GM18907 (cell line): Measurements from ENCODE around the gene TNFRSF1A.

ENCODE experiments used
- ATAC-seq: cut with Tn5 transposase; IDR thresholded peaks from one replicate; pipeline ENCODE4 v1.9.1; 2021; ENCODE audit warnings: mild to moderate bottlenecking, moderate library complexity; ENCODE audit not compliant: unreplicated experiment

The TNFRSF1A gene

DNA sequence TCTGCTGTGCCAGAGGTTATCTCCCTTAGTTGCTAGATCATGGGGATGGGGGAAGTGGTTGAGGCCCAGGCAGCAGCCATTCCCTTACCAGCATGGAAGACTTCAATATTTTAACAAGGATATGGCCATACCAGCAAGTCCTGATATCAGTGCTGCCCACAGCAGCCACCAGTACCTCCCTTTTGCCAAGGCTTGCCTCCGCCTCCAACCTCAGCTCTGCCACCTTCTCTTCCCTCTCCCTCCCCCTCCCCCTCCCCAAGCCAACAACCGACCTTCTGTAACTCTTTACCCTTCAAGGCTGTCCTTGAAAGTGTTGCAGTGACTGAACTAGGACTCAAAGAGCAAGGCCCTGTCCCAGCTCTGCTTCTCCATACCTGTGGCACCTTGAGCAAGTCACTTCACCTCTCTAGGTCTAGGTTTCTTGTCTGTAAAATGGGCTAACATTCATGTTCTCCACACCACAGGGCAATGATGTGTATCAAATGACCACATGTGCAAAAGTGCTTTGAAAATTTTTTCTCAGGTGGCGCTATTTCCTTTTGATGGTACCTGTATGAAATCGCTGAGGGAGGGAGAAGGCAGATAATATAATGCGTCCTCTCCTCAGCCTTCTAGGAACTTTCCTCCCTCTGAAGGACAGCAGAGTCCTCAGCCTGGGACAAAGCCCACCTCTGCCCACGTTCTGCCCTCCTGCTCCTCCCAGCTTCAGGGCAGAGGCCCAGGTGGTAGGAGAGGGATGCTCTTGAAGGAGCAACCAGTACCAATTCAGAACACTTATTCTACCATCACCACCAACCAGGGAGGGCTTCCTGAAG lies 16.7 kb downstream of the TNFRSF1A start:
- ATAC-seq, result no peak

- no peak for ATAC-seq
Observed at GRCh38 chr12:6323995-6324711, 17.7 kb downstream of the TNFRSF1A start.

- ATAC-seq, result peak; percentile 61
Observed at GRCh38 chr12:6323340-6323994, 18.4 kb downstream of the TNFRSF1A start.

DNA sequence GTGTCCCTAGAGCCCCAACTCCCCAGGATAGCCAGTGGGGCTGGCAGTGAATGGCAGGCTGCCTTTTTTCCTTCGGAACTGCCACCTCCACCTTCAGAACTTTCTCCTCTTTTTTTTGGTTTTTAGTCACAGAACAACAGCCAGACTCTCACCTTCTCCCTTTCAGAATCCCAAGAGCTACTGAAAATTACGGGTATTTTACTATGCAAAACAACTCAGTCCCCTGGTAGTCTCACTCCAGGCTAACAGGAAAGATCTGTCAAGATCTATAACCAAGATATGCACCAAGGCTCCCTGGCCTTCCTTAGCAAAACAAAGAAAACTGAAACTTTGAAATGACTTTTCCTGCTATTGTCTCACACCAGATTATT lies 18.9 kb downstream of the TNFRSF1A start:
- peak; percentile 27 for ATAC-seq

DNA sequence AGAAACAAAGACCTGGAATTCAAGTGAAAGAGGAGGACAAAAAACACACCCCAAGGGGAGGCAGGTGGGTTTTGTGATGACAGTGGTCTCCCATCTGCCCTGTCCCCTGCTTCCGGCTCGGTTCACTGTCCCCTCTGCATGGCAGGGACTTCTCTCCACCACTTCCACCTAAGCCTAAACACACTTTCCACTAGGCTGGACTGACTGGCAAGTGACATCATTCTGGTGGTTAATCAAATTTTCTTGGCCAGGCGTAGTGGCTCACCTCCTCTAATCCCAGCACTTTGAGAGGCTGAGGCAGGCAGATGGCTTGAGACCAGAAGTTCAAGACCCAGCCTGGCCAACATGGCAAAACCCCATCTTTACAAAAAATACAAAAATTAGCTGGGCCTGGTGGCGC lies 19.5 kb downstream of the TNFRSF1A start:
- no peak for ATAC-seq

- ATAC-seq, result no peak
Observed at GRCh38 chr12:6321905-6322304, 20.0 kb downstream of the TNFRSF1A start.

DNA sequence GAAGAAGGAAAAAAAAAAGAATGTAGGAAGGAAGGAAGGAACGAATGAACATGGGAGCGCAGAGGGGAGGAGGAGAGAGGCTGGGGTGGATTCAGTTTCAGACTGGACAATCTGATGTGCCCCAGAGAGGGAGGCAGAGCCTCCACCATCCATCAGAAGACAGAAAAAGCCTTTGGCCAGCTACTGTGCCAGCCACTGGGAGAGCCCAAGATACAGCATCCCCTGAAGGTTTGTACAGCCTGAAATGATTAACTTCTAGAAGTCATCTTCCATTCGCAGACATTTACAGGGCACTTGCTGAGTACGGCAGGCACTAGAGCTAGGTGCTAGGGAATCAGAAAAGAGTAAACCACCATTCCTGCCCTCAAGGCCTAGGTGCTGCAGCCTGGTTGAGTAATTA lies 22.4 kb downstream of the TNFRSF1A start:
- ATAC-seq, result no peak

DNA sequence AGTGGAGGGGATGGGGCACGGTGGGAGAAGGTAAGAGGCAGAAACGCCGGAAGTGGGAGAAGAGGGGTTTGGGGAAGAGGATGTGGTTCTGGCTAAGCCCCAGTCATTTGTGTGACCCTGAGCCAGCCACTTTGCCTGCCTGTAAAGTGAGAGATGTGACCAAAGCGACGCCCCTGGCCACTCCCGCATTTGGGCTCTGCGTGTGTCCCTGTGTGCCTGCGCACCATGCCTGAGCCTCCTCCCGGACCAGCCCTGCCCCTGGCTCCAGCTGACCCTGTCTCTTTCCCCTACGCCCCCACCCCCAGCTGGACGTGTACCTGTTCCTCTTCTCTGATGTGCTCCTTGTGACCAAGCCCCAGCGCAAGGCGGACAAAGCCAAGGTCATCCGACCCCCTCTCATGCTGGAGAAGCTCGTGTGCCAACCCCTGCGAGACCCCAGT lies 23.4 kb downstream of the TNFRSF1A start:
- no peak for ATAC-seq

GRCh38 chr12:6317693-6318439 lies 24.0 kb downstream of the TNFRSF1A start:
- no peak for ATAC-seq

DNA sequence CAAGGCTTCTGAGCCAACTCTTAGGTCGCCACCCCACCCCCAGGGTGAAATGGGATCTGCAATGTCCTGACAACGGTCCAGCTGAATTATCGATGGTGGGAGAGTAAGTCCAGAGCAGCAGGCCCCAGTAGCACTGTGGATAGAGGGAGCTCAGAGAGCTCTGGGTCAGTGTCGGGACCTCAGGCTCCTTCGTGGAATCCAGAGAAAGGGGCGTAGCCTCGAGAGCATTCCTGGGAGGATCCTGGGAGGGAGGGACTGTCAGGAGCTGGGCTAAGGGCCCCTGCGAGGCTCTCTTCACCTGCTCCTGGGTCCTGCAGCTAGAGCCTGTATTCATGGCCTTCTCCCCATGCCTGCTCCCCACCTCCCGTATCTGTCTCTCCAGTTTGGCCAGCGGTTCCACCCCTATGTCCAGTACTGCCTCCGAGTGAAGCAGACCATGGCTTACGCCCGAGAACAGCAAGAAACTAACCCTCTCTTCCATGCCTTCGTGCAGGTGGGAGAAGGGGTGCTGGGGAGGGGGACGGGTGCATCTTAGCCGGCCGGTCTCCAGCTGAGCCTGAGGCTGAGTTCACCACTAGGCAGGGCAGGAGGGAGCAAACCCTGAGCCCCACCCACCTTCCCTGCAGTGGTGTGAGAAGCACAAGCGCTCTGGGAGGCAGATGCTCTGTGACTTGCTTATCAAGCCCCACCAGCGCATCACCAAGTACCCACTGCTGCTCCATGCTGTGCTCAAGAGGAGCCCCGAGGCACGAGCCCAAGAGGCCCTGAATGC lies 24.8 kb downstream of the TNFRSF1A start:
- no peak for ATAC-seq

DNA sequence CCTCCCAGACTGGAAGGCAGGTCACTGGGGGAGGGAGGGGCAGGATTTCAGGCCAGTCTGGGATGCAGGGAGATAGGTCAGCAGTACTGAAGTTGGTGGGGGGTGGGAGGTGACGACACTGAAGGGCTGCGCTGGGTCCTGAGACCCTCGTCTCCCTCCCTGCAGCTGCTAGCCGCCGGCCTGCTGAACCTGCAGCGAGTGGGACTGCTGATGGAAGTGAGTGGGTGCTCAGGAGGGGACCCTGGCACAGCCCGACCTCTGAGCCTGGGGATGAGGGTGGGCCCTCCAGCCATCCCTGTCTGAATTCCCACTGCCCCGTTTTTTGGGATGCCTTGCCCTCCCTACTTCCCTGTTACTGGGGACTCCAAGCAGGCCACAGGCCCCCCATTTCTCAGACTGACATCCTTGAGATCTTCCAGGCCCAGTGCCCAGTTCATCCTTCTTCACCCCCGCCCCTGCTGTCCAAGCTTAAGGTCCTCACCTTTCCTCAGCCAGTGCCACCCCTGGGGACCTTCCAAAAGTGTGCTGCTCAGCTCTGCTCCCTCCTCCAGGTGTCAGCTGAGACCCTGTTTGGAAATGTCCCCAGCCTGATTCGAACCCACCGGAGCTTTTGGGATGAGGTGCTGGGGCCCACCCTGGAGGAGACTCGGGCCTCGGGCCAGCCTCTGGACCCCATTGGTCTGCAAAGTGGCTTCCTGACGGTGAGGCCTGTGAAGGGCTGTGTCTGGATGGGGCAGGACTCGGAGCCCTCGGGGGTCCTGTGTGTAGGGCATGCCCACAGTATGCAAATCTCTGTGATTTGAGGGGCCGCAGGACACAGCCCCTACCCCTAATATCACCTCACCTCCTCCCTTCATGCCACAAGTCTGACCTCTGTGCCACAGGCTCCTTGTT lies 25.9 kb downstream of the TNFRSF1A start:
- ATAC-seq, result no peak

DNA sequence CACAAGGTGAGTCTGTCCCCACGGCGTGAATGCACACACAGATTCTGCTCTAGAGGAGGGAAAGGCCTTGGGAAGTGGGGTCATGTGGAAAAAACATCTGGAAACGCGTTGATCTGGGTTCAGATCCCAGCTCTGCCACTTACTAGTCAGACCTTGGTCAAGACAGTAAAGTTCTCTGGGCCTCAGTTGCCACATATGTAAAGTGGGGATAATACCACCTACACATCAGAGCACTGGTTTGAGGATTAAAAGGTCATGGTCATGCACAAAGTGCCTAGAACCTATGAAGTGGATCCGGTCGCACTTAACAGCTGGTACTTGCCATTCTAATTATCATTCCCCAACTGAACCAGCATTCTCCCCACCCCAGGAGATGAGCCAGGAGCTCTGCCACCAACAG lies 26.7 kb downstream of the TNFRSF1A start:
- ATAC-seq, result no peak

DNA sequence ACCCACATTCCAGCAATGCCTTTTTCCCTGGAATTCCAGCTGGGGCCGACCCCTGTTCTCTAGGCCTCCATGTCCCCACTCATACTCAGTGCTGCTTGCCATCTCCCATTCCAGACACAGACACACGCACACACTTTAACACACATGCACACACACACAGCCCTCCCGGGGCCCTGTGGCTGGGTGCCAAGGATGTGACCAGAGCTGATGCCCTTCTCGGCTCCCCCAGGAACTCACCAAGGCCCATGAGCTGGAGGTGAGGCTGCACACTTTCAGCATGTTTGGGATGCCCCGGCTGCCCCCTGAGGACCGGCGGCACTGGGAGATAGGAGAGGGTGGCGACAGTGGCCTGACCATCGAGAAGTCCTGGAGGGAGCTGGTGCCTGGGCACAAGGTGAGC lies 27.1 kb downstream of the TNFRSF1A start:
- ATAC-seq, result no peak

DNA sequence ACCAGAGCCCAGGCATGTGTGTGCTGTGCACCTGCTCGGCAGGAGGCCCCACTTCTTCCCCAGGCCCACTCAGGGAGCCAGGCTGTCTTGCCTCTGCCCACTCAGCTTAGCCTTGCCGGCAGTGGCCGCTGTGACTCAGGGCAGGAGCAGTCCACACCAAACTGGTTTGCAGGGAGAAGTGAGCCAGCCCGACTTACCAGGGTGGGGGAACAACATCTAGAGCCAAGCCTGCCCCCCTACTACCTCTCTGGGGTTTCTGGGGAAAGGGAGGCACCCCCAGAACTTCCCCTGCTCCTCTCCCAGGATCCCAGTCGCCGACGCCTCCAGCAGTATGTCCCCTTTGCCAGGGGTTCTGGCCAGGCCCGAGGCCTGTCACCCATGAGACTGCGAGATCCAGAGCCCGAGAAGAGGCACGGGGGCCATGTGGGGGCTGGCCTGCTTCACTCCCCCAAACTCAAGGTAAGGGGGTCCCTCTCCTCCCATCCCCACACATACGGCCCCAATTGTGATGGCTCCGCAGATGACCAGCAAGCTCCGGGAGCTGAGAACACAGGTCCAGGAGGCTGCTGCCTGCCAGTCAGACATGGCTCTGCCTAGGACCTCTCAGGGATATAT lies 28.4 kb downstream of the TNFRSF1A start:
- ATAC-seq, result no peak

GRCh38 chr12:6312529-6313325 lies 29.1 kb downstream of the TNFRSF1A start:
- ATAC-seq, result peak; percentile 67

DNA sequence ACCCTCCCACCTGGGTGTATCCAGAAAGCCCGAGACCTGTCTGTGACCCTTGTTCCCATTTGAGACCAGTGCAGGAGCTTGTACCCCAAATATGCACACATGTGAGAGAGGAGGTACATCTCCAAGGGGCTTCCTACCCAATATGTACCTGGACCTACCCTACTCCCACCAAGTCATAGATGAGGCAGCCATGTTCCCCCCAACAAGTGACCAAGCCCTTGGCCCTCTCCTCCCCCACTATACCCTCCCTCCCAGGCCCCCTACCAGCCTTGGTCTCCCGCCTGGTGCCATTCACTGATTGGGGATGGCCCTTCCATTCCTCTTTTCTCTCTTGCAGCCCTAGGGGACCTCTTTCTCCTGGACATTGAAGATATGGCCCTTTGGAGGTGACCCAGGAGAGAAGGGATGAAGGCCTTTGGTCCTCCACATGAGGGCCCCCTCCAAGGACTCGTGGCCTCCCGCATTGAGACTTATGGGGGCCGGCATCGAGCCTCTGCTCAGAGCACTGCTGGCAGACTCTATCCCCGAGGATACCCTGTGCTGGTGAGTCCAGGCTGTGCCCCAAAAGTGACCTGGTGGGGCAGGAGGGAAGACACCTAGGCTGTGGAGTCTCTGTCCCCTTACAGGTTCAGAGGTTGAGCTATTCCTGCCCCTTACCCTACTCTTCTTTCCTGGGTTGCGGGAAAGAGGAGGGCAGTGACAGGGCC lies 29.9 kb downstream of the TNFRSF1A start:
- no peak for ATAC-seq

- ATAC-seq, result no peak
Observed at GRCh38 chr12:6310771-6311610, 30.9 kb downstream of the TNFRSF1A start.
